Right hindlimb (tissue), 1 donor: ENCODE results near the gene FN3K.
"Not testable (repeated sequence)": the region's sequence is repeated elsewhere in the genome, so short reads cannot be mapped to it uniquely, and the experiment has no call there.

ENCODE experiments used
- DNase-seq: peaks from one replicate; pipeline ENCODE4 v3.0.0-alpha.2; 2018

The FN3K gene

DNA sequence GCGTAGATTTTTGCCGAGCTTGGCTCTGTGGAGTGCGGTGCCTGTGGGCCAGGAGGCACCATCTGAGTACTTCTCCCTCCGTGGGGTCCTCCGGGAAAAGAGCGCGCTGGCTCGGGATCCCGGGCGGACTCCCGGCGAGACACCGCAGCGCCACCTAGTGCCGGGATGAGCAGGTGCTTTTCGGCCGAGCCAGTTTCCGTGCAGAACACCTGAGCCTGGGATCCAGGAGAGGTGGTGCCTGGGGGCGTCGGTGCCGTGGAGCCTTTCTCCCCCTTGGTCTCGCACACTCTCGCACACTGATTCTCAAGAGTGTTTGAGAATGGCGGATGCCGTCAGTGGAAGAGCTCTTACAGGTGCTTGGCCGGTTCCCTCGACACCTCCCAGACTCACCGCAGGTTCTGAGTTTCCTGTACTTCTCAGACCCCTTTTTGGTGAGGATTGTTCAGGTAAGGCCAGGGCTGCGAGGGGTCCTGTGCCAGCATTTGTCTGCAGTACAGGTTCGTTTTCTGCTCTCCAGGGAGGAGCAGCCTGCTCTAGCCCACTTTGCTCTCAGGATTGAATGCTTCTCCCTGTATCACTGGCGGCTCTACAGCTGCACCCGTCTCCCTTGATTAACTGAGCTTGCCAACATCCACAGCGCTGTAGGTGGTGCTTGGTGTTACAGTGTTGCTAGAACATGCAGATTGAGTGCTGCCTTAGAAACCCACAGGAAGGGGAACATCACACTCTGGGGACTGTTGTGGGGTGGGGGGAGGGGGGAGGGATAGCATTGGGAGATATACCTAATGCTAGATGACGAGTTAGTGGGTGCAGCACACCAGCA, 39.8 kb downstream of the FN3K start:
- DNase-seq, result peak; percentile 67

DNA sequence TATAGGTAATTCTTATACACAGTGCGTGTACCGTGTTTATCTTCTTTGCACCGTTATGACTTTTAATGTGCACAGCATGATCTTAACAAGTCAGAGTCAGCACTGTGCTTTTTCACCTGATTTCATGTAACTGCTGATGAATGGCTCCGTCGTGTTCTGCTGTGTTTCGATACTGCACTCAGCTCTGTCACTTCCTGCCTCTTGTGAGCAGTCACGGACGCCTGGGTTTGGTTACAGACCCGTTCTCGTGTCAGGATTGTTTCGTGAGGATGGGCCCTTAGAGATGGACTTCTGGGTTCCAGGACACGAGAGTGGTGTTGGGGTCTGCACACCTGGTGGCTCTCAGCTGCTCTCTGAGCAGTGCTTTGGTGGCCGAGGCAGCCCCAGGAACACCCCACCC, 41.0 kb downstream of the FN3K start:
- DNase-seq, result no peak

DNA sequence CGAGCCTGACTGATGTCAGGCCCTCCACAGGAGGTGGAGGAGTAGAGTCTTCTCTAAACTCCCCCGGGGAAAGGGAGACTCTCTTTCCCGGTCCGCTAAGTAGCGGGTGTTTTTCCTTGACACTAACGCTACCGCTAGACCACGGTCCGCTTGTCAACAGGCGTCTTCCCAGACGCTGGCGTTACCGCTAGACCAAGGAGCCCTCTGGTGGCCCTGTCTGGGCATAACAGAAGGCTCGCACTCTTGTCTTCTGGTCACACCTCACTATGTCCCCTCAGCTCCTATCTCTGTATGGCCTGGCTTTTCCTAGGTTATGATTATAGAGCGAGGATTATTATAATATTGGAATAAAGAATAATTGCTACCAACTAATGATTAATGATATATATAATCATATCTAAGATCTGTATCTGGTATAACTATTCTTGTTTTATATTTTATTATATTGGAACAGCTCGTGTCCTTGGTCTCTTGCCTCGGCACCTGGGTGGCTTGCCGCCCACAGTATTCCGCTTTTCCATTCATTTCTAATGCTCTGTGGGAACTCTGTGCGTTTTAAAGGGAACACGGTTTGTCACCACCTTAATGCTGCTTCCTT, 42.5 kb downstream of the FN3K start:
- not testable (repeated sequence) for DNase-seq

DNA sequence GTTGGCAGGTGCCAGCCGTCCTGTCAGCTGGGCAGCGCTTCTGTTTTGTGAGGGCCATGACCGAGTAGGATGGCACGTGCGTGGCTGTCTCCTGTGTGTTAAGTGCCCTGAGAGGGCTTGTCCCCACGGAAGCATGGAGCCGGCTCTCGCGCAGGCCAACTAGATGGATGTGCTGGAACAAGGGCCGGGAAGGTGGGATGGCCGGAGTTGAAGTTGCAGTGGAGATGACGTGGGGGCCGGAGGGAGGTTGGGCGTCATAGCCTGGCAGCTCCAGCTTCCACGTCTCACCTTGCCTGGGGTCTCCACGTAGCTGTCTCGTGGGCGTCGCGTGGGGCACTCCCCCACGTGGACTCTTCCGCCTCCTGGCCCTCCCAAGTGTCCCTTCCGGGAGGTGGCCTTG, 44.1 kb downstream of the FN3K start:
- DNase-seq, result no peak

DNA sequence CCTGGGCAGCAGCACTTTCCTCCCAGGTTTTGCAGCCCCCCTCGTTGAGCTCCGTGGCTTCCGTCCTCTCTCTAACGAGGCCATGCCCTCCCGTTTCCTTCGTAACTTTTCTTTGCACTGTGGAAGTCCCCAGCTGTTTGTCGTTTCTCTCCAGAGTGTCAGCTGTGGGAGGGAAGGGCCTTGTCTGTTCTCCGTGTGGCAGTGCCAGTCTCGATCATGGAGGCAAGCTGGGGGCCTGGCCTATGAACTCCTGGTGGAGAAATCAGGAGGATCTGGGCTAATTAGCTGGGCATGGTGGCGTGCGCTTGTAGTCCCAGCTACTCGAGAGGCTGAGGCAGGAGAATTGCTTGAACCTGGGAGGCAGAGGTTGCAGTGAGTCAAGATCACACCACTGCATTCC, 44.8 kb downstream of the FN3K start:
- DNase-seq, result no peak

DNA sequence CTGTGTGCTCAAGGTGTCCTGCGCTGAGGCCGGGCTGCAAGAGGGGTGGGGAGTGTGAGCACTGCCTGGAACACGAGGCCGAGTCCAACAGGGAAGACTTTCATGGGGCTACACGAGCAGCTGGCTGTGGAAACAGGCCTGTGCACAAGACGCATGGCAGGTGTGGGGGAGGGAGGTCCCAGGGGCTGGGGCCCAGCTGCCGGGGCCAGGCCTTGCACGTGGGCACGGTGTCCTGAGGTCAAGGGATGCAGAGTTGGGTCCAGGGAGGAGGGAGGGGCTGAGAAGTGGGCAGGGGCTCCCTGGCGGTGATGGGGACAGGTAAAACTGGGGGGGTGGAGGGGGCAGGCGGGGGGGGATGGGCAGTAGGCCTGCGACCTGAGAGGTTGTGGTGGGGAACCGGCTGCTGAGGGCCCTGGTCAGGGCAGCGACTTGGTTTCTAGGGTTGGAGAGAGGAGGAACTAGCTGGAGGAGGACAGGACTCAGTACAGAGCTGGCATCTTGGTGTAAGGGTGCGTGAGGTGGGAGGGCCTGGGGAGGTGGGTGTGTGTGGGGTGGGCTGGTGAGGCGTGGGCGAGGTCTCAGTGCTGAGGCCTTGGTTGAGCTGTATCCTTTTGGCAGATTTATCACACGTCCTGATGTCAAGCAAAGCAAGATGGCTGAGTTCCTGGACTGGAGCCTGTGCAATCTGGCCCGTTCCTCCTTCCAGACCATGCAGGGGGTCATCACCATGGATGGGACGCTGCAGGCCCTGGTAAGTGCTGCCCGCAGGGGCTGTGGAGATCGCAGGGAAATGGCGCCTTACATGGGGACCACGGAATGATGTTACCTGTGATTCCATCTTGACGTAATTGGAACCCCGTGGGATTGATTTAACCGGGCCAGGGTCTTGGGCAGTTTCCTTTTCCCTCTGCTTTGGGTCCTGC, 45.8 kb downstream of the FN3K start:
- DNase-seq, result no peak

DNA sequence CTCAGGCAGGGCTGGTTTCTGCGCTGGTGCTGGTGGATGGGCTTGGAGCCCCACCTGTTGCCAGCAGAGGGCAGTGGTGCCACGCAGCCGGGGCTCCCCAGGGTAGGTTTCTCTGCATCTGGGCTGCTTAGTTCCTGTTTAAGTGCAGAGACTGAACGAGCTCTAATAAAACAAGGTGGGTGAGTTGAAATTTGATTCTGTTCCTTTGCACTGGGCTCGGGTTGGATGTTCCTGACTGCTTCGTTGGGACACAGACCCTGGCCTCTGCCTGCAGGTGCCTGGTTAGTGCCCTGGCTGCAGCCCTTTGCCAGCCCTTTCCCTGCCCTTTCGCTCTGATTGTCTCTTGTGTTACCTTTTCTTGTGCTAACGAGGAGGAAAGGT, 46.5 kb downstream of the FN3K start:
- DNase-seq, result peak; percentile 91

DNA sequence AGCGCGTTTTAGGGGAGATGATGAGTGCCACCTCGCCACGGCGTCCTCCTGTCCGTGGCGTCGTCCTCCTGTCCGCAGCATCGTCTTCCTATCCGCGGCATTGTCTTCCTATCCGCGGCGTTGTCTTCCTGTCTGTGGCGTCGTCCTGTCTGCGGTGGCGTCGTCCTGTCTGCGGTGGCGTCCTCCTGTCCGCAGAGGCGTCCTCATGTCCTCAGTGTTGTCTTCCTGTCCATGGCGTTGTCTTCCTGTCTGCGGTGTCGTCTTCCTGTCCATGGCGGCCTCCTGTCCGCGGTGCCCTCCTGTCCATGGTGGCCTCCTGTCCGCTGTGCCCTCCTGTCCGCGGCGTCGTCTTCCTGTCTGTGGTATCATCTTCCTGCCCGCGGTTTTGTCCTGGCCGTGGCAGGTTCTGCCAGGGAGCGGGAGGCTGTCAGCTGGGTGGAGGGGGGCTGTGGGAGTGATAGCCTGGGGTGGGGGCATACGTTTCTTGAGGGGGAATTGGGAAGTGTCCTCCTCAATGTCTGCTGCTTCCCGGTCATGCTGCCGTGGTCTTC, 47.3 kb downstream of the FN3K start:
- DNase-seq, result no peak

DNA sequence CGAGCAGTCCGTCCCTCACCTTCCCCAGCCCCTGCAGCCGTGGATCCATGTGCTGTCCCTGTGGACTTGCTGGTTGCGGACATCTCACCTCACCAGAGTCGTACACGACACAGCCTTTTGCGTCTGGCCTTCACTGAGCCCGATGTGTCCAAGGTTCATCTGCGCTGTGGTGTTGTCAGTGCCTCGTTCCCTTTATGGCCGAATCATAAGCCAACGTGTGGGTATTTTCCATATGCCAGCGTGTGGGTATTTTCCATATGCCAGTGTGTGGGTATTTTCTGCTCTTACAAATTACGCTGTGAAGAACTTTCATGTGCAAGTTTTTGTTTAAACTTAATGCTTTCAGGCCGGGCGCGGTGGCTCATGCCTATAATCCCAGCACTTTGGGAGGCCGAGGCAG, 48.1 kb downstream of the FN3K start:
- DNase-seq, result no peak

DNA sequence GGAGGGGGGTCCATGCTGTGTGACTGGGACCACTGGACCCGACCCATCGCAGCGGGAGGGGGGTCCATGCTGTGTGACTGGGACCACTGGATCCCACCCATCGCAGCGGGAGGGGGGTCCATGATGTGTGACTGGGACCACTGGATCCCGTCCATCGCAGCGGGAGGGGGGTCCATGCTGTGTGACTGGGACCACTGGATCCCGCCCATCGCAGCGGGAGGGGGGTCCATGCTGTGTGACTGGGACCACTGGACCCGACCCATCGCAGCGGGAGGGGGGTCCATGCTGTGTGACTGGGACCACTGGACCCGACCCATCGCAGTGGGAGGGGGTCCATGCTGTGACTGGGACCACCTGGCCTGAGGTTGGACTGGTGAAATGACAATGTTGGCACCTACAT, 50.2 kb downstream of the FN3K start:
- DNase-seq, result not testable (repeated sequence)

DNA sequence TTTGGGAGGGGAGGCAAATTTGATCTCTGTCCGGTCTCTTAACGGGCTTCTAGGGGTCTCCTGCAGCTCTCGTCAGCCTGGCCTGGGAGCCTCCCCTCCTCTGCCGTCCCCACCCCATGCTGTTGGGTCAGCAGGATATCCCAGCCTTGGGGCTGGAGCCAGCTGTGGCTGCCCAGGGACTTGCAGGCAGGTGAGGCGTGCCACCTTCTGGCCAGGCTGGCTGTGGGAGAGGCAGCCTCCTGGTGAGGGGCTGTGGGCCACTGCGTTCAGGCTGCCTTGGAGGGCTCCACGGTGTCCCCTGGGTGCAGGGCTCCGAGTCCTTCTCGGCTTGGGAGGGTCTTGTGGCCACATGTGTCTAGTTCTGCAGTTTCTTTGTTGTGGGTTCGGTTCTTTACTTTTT, 51.0 kb downstream of the FN3K start:
- DNase-seq, result no peak

DNA sequence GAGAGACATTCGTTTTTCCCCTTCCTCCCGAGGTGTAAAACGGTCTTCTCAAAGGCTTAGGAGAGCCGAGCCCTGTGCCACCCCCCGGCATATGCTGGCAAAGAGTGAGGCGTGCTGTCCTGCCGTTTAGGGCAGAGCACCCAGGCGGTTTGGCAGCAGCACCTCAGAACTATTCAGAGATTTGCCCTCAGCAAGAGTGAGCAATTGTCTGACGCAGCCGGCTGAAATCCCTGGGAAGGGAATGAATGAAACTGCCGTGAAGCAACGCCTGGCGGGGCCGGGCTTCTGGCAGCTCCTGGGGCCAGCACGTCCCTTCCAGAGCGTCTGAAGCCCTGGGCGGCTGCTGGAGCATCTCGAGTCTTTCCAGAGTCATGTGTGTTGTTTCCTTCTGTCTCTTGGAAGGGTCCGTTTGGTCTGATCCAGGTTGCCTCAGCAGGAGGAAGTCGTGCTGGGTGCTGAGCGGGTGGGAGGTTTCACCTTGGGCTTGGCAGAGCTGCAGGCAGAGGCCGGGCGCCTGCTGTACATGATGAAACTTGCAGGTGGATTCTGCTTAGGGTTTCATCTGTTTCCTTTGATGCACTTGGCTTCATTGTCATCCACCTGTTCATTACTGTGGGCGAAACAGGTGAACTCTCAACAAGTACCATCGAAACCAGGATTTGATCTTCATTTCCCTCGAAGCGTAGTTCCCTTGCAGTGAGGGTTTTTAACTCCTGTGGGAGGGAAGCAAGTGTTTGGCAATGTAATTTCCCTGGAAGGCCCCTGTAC, 51.9 kb downstream of the FN3K start:
- no peak for DNase-seq

DNA sequence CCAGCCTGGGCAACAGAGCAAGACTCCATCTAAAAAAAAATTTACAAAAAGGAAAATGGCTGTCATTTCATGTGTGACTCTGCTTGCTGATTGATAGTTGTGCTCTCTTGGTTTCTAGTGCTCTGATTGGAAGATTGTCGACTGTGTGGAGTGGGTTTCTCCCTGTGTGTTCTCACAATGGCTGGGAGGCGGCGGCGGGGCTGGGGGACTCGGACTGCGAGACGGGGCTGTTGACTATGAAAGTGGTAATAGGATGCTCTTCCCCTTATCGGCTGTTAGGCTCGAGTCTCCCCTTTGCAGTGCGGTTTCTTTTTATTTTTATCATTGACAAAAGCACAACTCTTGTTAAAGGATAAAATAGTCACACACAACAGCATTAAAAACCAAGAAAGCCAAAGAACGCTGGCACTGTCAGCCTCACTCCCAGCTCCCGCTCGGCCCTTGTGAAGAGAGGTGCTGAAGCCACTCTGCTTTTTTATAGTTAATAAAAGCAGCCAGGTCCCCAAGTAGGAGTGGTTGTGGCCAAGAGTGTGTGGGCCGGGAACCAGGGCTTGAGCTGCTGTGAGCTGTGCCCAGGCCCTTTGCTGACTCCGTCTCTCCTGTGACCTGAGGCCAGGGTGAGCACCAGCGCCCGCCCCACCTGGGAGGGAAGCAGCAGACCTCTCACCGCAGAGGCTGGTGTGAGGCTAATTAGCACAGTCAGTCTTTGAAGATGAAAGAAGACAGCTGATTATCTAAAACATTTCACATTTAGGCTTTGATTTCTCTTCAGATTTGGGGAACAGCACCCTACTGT, 53.0 kb downstream of the FN3K start:
- no peak for DNase-seq

DNA sequence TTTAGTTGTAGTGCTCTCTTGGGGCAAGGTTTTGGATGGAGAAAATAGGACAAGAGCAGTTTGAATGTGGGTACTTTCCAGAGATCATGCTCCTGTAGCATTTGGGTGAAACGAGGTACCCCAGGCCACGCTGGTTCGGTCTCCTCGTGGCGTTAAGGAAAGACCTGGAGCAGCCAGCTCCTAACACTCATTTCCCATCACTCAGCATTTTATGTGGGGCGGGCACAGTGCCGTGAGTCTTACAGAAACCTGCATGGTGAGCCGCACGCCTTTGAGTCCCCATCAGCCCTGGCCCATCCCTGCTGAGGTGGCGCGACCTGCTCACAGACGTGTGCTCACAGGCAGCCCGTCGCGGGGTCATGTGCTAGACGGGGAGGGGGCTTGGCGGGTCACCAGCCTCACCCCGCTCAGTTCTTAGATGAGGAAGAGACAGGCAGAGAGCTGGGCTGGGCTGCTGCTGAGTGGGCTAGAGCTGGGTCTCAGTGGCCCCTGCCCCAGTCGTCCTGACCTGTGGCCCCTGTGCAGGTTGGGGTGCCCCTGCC, 53.7 kb downstream of the FN3K start:
- DNase-seq, result no peak

DNA sequence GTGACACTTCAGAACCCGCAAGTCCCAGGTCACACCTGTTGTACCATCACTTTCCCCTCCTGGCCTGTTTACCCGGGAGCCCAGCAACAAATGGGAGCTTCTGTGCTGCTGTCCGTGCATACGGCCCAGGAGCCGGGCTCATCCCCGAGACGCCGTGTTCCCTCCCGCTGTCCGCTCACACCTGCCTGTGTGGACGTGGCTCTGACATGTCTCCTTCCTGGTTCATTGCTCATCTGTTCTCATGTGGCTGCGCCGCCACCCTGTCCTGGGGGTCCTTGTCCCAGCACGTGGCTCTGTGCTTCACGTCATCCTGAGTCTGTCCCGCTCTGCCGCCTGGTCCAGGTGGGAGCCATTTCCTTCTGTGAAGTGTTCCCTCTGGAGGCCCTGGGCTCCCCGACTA, 54.4 kb downstream of the FN3K start:
- DNase-seq, result no peak

DNA sequence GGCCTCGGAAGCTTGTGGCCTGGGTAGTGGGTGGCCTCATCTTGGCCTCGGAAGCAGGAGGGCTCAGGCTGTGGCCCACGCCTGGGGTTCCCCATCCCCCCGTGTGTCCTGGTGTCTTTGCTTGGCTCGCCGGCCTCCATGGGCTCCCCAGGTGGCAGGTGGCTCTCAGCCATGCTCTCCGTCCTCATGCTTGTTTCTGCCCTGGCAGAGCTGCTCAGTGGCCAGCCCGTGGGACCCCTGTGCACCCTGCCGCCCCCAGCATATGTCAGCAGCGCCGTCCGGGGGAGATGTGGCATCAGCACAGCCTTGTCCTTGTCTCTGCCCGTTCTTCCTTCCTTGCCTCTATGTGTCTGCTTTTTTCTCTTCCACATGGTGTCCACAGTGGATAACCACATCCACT, 55.0 kb downstream of the FN3K start:
- no peak for DNase-seq

DNA sequence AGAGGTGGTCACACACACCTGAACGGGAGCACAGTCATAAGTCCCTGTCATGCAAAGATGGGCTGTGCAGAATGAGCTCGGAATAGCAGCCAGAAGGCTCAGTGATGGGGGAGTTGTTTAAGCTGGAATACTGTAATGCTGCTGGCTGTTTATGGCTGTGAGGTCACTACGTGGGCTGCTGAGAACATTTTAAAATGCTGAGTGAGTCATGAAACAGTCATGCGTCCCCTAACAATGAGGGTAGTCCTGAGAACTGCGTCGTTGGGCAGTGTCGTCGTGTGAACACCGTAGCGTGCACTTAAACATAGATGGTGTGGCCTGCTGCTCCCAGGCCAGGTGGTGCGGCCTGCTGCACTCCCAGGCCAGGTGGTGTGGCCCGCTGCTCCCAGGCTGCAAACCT, 56.1 kb downstream of the FN3K start:
- no peak for DNase-seq

DNA sequence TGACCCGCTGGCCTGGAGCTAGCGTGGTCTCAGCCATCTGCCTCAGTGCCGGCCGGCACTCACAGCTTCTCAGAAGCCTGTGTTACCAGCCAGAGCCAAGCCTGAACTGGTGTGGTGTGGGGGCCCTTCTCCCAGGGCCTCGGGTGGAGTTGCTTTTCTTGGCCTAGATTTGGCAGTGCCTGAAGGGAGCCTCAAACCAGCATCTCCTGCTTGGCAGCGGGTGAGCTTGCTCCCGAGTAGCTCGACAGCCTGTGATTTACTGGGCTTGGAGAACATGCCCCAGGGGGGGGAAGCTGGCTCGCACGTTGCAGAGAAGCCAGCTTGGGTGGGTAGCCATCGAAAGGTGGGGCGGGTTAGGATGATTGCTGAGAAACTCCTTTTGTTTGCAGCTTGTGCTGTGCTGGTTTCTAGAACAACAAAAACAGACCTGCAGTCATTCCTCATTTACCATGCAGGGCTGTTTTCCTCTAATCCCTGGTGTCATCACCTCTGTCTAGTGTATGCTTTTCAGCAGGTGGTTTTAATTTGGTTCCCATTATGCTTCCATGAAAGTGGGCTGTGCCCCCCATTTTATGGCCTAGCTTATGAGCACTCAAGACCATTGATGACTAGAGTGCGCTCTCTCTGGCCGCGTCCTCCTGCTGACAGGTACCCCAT, 58.7 kb downstream of the FN3K start:
- DNase-seq, result peak; percentile 75

DNA sequence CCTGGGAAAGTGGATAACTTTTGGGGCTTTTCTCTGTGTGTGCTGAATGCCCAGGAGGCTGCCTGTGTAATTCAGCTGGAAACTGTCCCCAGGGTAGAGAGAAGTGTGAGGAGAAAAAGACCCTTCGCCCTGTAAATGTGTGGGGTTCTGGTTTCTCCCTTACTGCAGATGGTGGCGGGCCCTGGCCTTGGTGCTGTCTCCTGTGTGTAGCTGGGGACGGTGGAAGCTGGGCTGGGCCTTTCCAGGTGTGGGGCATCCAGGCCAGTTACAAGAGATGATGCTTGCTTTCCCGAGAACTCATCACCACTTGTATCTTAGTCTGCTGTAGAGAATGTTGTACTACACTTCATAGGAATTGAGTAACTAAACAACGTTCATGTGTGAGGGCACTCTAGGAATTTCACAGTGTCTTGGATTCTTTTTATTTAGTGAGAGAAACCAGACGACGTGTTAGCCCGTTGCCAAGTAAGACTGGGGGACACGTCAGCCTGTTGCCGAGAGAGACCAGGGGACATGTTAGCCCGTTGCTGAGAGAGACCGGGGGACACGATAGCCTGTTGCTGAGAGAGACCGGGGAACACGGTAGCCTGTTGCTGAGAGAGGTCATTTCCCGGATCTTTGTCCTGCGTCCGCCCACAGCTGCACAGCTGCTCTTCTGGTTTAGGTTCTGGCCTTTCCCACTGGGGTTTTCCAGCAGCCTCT, 59.5 kb downstream of the FN3K start:
- DNase-seq, result peak; percentile 81

DNA sequence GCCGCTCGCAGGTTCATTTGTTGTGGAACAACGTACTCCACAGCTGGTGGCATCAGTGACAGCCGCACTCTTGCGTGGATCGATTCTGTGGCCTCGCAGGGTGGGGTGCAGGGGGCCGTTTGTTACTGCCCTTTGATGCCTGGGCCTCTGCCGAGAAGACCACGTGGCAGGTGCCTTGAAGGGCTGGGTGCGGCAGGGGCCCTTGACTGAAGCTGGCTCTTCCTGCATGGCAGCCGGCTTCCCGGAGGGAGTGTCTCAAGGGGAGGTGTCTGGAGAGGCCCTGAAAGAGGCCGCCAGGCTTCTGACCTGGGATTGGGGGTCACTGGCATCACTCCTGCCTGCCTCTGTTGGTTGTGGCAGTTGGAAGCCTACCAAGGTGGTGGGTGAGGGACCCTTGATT, 60.2 kb downstream of the FN3K start:
- no peak for DNase-seq
